ENCODE results near the gene NEMP1.
"Not testable (repeated sequence)": the region's sequence is repeated elsewhere in the genome, so short reads cannot be mapped to it uniquely, and the experiment has no call there.

The NEMP1 gene

GRCh38 chr12:57066245-57066644 is 12.3 kb downstream of the NEMP1 start:
- Mint-ChIP-seq H3K27me3 (ENCODE audit: low read depth) (no peaks in the 10 kb centered on the region), H3K9me3 (peaks cover 5% of the 10 kb centered on the region), H3K36me3 (ENCODE audit: low read depth) (peaks cover 60% of the 10 kb centered on the region), H3K4me1 (ENCODE audit: low read depth) (peaks cover 47% of the 10 kb centered on the region), H3K27ac (peak overlapping the region; percentile 78), H3K4me3 (no peak overlapping the region)
- no peak for DNase-seq (ENCODE audit: low spot score)

- Mint-ChIP-seq H3K27ac (peak overlapping the region; percentile 95), H3K9me3 (peaks cover 5% of the 10 kb centered on the region), H3K27me3 (ENCODE audit: low read depth) (no peaks in the 10 kb centered on the region), H3K36me3 (ENCODE audit: low read depth) (peaks cover 58% of the 10 kb centered on the region), H3K4me3 (peak overlapping the region; percentile 83), H3K4me1 (ENCODE audit: low read depth) (peaks cover 27% of the 10 kb centered on the region)
- DNase-seq (ENCODE audit: low spot score) = peak; percentile 69
Measured at GRCh38 chr12:57063991-57064685, 14.5 kb downstream of the NEMP1 start.

GRCh38 chr12:57058454-57058853 is 20.1 kb downstream of the NEMP1 start:
- no peak overlapping the region for H3K4me3 Mint-ChIP-seq
- no peak overlapping the region for H3K27ac Mint-ChIP-seq
- no peak for DNase-seq (ENCODE audit: low spot score)
- peaks cover 63% of the 10 kb centered on the region for H3K36me3 Mint-ChIP-seq (ENCODE audit: low read depth)
- no peaks in the 10 kb centered on the region for H3K9me3 Mint-ChIP-seq
- H3K27me3 Mint-ChIP-seq (ENCODE audit: low read depth) = no peaks in the 10 kb centered on the region
- H3K4me1 Mint-ChIP-seq (ENCODE audit: low read depth) = peaks cover 7% of the 10 kb centered on the region

- no peaks in the 10 kb centered on the region for H3K9me3 Mint-ChIP-seq
- peaks cover 4% of the 10 kb centered on the region for H3K4me1 Mint-ChIP-seq (ENCODE audit: low read depth)
- H3K27ac Mint-ChIP-seq = no peak overlapping the region
- H3K27me3 Mint-ChIP-seq (ENCODE audit: low read depth) = no peaks in the 10 kb centered on the region
- peaks cover 64% of the 10 kb centered on the region for H3K36me3 Mint-ChIP-seq (ENCODE audit: low read depth)
- DNase-seq (ENCODE audit: low spot score) = no peak
- H3K4me3 Mint-ChIP-seq = no peak overlapping the region
Measured at GRCh38 chr12:57057067-57057751, 21.4 kb downstream of the NEMP1 start.

GRCh38 chr12:57055824-57056223 is 22.8 kb downstream of the NEMP1 start:
- no peak overlapping the region for H3K27ac Mint-ChIP-seq
- no peaks in the 10 kb centered on the region for H3K27me3 Mint-ChIP-seq (ENCODE audit: low read depth)
- no peak for DNase-seq (ENCODE audit: low spot score)
- H3K4me1 Mint-ChIP-seq (ENCODE audit: low read depth) = peaks cover 4% of the 10 kb centered on the region
- H3K36me3 Mint-ChIP-seq (ENCODE audit: low read depth) = peaks cover 62% of the 10 kb centered on the region
- no peak overlapping the region for H3K4me3 Mint-ChIP-seq
- H3K9me3 Mint-ChIP-seq = no peaks in the 10 kb centered on the region

GRCh38 chr12:57053901-57054300 is 24.7 kb downstream of the NEMP1 start:
- not testable (repeated sequence) for H3K4me3 Mint-ChIP-seq; DNase-seq (ENCODE audit: low spot score); H3K27me3 Mint-ChIP-seq (ENCODE audit: low read depth); H3K4me1 Mint-ChIP-seq (ENCODE audit: low read depth); H3K9me3 Mint-ChIP-seq; H3K27ac Mint-ChIP-seq
- peaks cover 47% of the 10 kb centered on the region for H3K36me3 Mint-ChIP-seq (ENCODE audit: low read depth)

- DNase-seq (ENCODE audit: low spot score); H3K4me3 Mint-ChIP-seq; H3K9me3 Mint-ChIP-seq; H3K4me1 Mint-ChIP-seq (ENCODE audit: low read depth); H3K27me3 Mint-ChIP-seq (ENCODE audit: low read depth); H3K27ac Mint-ChIP-seq: not testable (repeated sequence)
- H3K36me3 Mint-ChIP-seq (ENCODE audit: low read depth) = peaks cover 39% of the 10 kb centered on the region
Measured at GRCh38 chr12:57053146-57053545, 25.4 kb downstream of the NEMP1 start.

- no peak for DNase-seq (ENCODE audit: low spot score)
- Mint-ChIP-seq H3K36me3 (ENCODE audit: low read depth) (peaks cover 21% of the 10 kb centered on the region), H3K4me3 (no peak overlapping the region), H3K9me3 (no peaks in the 10 kb centered on the region), H3K4me1 (ENCODE audit: low read depth) (peaks cover 24% of the 10 kb centered on the region), H3K27ac (no peak overlapping the region), H3K27me3 (ENCODE audit: low read depth) (no peaks in the 10 kb centered on the region)
Measured at GRCh38 chr12:57051011-57051410, 27.6 kb downstream of the NEMP1 start.

GRCh38 chr12:57049890-57050289 is 28.7 kb downstream of the NEMP1 start, which contains the start of gene MYO1A:
TSS of gene MYO1A (minus strand) at chr12:57050129. CDS start at chr12:57048323, 1,806 bp downstream.
- Mint-ChIP-seq H3K36me3 (ENCODE audit: low read depth) (peaks cover 17% of the 10 kb centered on the region), H3K27me3 (ENCODE audit: low read depth) (no peaks in the 10 kb centered on the region), H3K4me3 (no peak within 1 kb of the TSS), H3K9me3 (no peaks in the 10 kb centered on the region), H3K4me1 (ENCODE audit: low read depth) (peaks cover 31% of the 10 kb centered on the region), H3K27ac (no peak within 1 kb of the TSS)
- DNase-seq (ENCODE audit: low spot score) = no peak

GRCh38 chr12:57049119-57049446 is 29.5 kb downstream of the NEMP1 start:
- no peak overlapping the region for H3K4me3 Mint-ChIP-seq
- H3K36me3 Mint-ChIP-seq (ENCODE audit: low read depth) = peaks cover 14% of the 10 kb centered on the region
- no peak overlapping the region for H3K27ac Mint-ChIP-seq
- H3K4me1 Mint-ChIP-seq (ENCODE audit: low read depth) = peaks cover 31% of the 10 kb centered on the region
- DNase-seq (ENCODE audit: low spot score) = no peak
- no peaks in the 10 kb centered on the region for H3K9me3 Mint-ChIP-seq
- no peaks in the 10 kb centered on the region for H3K27me3 Mint-ChIP-seq (ENCODE audit: low read depth)

- Mint-ChIP-seq H3K27me3 (ENCODE audit: low read depth) (no peaks in the 10 kb centered on the region), H3K9me3 (no peaks in the 10 kb centered on the region), H3K36me3 (ENCODE audit: low read depth) (peaks cover 9% of the 10 kb centered on the region), H3K4me1 (ENCODE audit: low read depth) (peaks cover 31% of the 10 kb centered on the region), H3K27ac (peak overlapping the region; percentile 10), H3K4me3 (no peak overlapping the region)
- DNase-seq (ENCODE audit: low spot score) = no peak
Measured at GRCh38 chr12:57048423-57049118, 30.0 kb downstream of the NEMP1 start.

- Mint-ChIP-seq H3K4me1 (ENCODE audit: low read depth) (peaks cover 31% of the 10 kb centered on the region), H3K36me3 (ENCODE audit: low read depth) (peaks cover 3% of the 10 kb centered on the region), H3K9me3 (no peaks in the 10 kb centered on the region), H3K4me3 (peak overlapping the region; percentile 21), H3K27ac (peak overlapping the region; percentile 66), H3K27me3 (ENCODE audit: low read depth) (no peaks in the 10 kb centered on the region)
- DNase-seq (ENCODE audit: low spot score) = no peak
Measured at GRCh38 chr12:57047981-57048380, 30.6 kb downstream of the NEMP1 start.

- DNase-seq (ENCODE audit: low spot score) = peak; percentile 74
- Mint-ChIP-seq H3K4me1 (ENCODE audit: low read depth) (peaks cover 30% of the 10 kb centered on the region), H3K4me3 (peak overlapping the region; percentile 21), H3K27ac (peak overlapping the region; percentile 66), H3K9me3 (no peaks in the 10 kb centered on the region), H3K36me3 (ENCODE audit: low read depth) (no peaks in the 10 kb centered on the region), H3K27me3 (ENCODE audit: low read depth) (no peaks in the 10 kb centered on the region)
Measured at GRCh38 chr12:57046947-57047890, 31.4 kb downstream of the NEMP1 start.
